IMR-90 (cell line): ENCODE data around the gene INTS14. TPM values are rescaled to one million over a fixed set of nuclear protein-coding genes. Genes with fewer than 3 reads are reported as not detected.

Source experiments
- ATAC-seq: fragments of 200-7000 bp; cut with Tn5 transposase; 2 replicates; pipeline ENCODE4 v1.9.1; 2020; ENCODE audit warnings: low read depth, mild to moderate bottlenecking, moderate library complexity
- BruUV-seq: library from RNA; stranded (reverse); fragments of 400-500 nt; replicated peaks from 2 replicates; lab custom pipeline; 2021; lab: Mats Ljungman, UMichigan
- CTCF ChIA-PET: fragments of 300-600 bp; formaldehyde crosslinking; extraction: SDS; loops from one replicate; lab custom pipeline; 2021; ENCODE audit warnings: antibody characterized with exemption; lab: Yijun Ruan, JAX
- POLR2A ChIA-PET: fragments of 300-600 bp; sonication (Branson Sonifier 250); formaldehyde crosslinking; loops from one replicate; lab custom pipeline; 2022; ENCODE audit warnings: antibody characterized with exemption; ENCODE audit not compliant: unreplicated experiment; lab: Charles Lee
- DNase-seq: peaks from one replicate; pipeline ENCODE4 v3.0.0; 2013
- H2AFZ ChIP-seq: replicated peaks from 2 replicates; pipeline ENCODE3; 2013; ENCODE audit warnings: low read length, mild to moderate bottlenecking; ENCODE audit not compliant: poor library complexity
- H2AK5ac ChIP-seq: 2 replicates; pipeline ENCODE4 v1.6.1; 2013; ENCODE audit warnings: low read depth, low read length, inconsistent platforms
- H2AK9ac ChIP-seq: replicated peaks from 2 replicates; pipeline ENCODE3; 2013; ENCODE audit warnings: mild to moderate bottlenecking, low read depth, low read length, moderate library complexity; ENCODE audit not compliant: poor library complexity
- H2BK120ac ChIP-seq: 2 replicates; pipeline ENCODE4 v1.6.1; 2013; ENCODE audit warnings: low read depth, low read length, inconsistent platforms
- H2BK15ac ChIP-seq: 3 replicates; pipeline ENCODE4 v1.6.1; 2013; ENCODE audit warnings: low read depth, low read length, inconsistent platforms
- H2BK20ac ChIP-seq: 2 replicates; pipeline ENCODE4 v1.6.1; 2013; ENCODE audit warnings: low read depth, mild to moderate bottlenecking, inconsistent platforms, low read length, moderate library complexity
- H2BK5ac ChIP-seq: 2 replicates; pipeline ENCODE4 v1.6.1; 2013; ENCODE audit warnings: mild to moderate bottlenecking, low read depth, low read length, inconsistent platforms; ENCODE audit not compliant: poor library complexity, severe bottlenecking
- H3K14ac ChIP-seq: replicated peaks from 2 replicates; pipeline ENCODE4 v1.6.1; 2013; ENCODE audit warnings: low read depth, low read length, inconsistent platforms
- H3K18ac ChIP-seq: 2 replicates; pipeline ENCODE4 v1.6.1; 2013; ENCODE audit warnings: low read depth, low read length, control low read depth
- H3K23ac ChIP-seq: 2 replicates; pipeline ENCODE4 v1.6.1; 2013; ENCODE audit warnings: low read depth, low read length, inconsistent platforms
- H3K27ac ChIP-seq: 2 replicates; pipeline ENCODE4 v1.5.1; 2013; ENCODE audit warnings: mild to moderate bottlenecking, control low read depth, low read length; ENCODE audit not compliant: insufficient read depth
- H3K27me3 ChIP-seq: 2 replicates; pipeline ENCODE4 v1.6.1; 2013; ENCODE audit warnings: low read length; ENCODE audit not compliant: control insufficient read depth, insufficient read depth
- H3K36me3 ChIP-seq: 2 replicates; pipeline ENCODE4 v1.6.1; 2013; ENCODE audit warnings: low read length, mixed read lengths; ENCODE audit not compliant: control insufficient read depth, insufficient read depth
- H3K4ac ChIP-seq: 2 replicates; pipeline ENCODE4 v1.6.1; 2013; ENCODE audit warnings: low read depth, low read length, inconsistent platforms
- H3K4me1 ChIP-seq: 2 replicates; pipeline ENCODE4 v1.6.1; 2013; ENCODE audit warnings: low read length, mixed read lengths; ENCODE audit not compliant: control insufficient read depth, insufficient read depth
- H3K4me2 ChIP-seq: 2 replicates; pipeline ENCODE4 v1.6.1; 2013; ENCODE audit warnings: low read depth, mild to moderate bottlenecking, control low read depth, low read length, moderate library complexity
- H3K4me3 ChIP-seq: 2 replicates; pipeline ENCODE4 v1.5.1; 2013; ENCODE audit warnings: low read depth, mild to moderate bottlenecking, control low read depth, low read length, moderate library complexity; ENCODE audit not compliant: insufficient read depth
- H3K56ac ChIP-seq: 2 replicates; pipeline ENCODE4 v1.6.1; 2013; ENCODE audit warnings: low read length, inconsistent platforms; ENCODE audit not compliant: insufficient read depth; ENCODE audit errors: extremely low read depth
- H3K79me1 ChIP-seq, 2 experiments: 2 replicates each; pipeline ENCODE4 v1.6.1; 2013; ENCODE audit warnings: low read length in 2 of 2, inconsistent platforms in 1 of 2, low read depth in 1 of 2
- H3K9ac ChIP-seq: 2 replicates; pipeline ENCODE4 v1.6.1; 2013; ENCODE audit warnings: low read depth, low read length, control low read depth
- H3K9me1 ChIP-seq: 2 replicates; pipeline ENCODE4 v1.6.1; 2013; ENCODE audit warnings: low read length, inconsistent platforms; ENCODE audit not compliant: insufficient read depth
- H3K9me3 ChIP-seq: 2 replicates; pipeline ENCODE4 v1.6.1; 2013; ENCODE audit warnings: low read length; ENCODE audit not compliant: control insufficient read depth, insufficient read depth
- H4K20me1 ChIP-seq: 2 replicates; pipeline ENCODE4 v1.6.1; 2013; ENCODE audit warnings: low read length, inconsistent platforms; ENCODE audit not compliant: insufficient read depth
- H4K5ac ChIP-seq: 2 replicates; pipeline ENCODE4 v1.6.1; 2013; ENCODE audit warnings: mild to moderate bottlenecking, low read depth, low read length, control low read depth
- H4K8ac ChIP-seq, 2 experiments: 2 replicates each; pipeline ENCODE4 v1.6.1; 2013; ENCODE audit warnings: low read depth in 2 of 2, low read length in 2 of 2, control low read depth in 1 of 2, inconsistent platforms in 1 of 2
- H4K91ac ChIP-seq: 2 replicates; pipeline ENCODE4 v1.6.1; 2013; ENCODE audit warnings: low read depth, low read length, inconsistent platforms; ENCODE audit not compliant: insufficient read depth
- BHLHE40 ChIP-seq: fragments of 150-350 bp; IDR thresholded peaks from 2 replicates; pipeline ENCODE4 v1.6.1; 2016; ENCODE audit warnings: mild to moderate bottlenecking, low read depth, low read length
- CTCF ChIP-seq: conservative IDR thresholded peaks from 2 replicates; pipeline ENCODE4 v1.5.1; 2012; ENCODE audit warnings: mild to moderate bottlenecking, low read depth, low read length, improper control_type of control experiment
- ELK1 ChIP-seq: fragments of 150-350 bp; IDR thresholded peaks from 2 replicates; pipeline ENCODE4 v1.6.1; 2016; ENCODE audit warnings: low read depth, mild to moderate bottlenecking, low read length, moderate library complexity, borderline replicate concordance
- FOS ChIP-seq: fragments of 150-350 bp; IDR thresholded peaks from 2 replicates; pipeline ENCODE4 v1.6.1; 2016; ENCODE audit warnings: low read depth, low read length
- MAZ ChIP-seq: IDR thresholded peaks from 2 replicates; pipeline ENCODE4 v1.6.1; 2012; ENCODE audit warnings: low read depth, mild to moderate bottlenecking, low read length, improper control_type of control experiment, moderate library complexity, borderline replicate concordance
- MXI1 ChIP-seq: IDR thresholded peaks from 2 replicates; pipeline ENCODE4 v1.6.1; 2012; ENCODE audit warnings: low read depth, mild to moderate bottlenecking, low read length, moderate library complexity, borderline replicate concordance
- NFE2L2 ChIP-seq: fragments of 150-350 bp; IDR thresholded peaks from 2 replicates; pipeline ENCODE4 v1.6.1; 2016; ENCODE audit warnings: low read depth, mild to moderate bottlenecking, low read length
- RCOR1 ChIP-seq: IDR thresholded peaks from 2 replicates; pipeline ENCODE4 v1.6.1; 2012; ENCODE audit warnings: mild to moderate bottlenecking, low read length, improper control_type of control experiment; ENCODE audit not compliant: insufficient replicate concordance
- whole genome bisulfite sequencing, 2 experiments: methylation state at CpG; one replicate each; pipeline versions ENCODE4 v1.1.5 to v1.1.7; 2013; ENCODE audit warnings: missing lambda C conversion rate in 2 of 2; ENCODE audit not compliant: insufficient read length in 1 of 2; ENCODE audit errors: extremely low coverage in 2 of 2; 5-methylcytosine and 5-hydroxymethylcytosine counted together
- dilution Hi-C: fragments of 300-500 bp; cut with HindIII; formaldehyde crosslinking; loops from one replicate; pipeline ENCODE4 v1.14.3; 2018; ENCODE audit warnings: low sequenced_read_pairs; ENCODE audit not compliant: unreplicated experiment
- in situ Hi-C: fragments of 300-500 bp; cut with MboI; formaldehyde crosslinking; loops from 3 replicates; pipeline ENCODE4 v1.14.3; 2019; ENCODE audit warnings: low sequenced_read_pairs, inconsistent platforms, mixed read lengths
- intact Hi-C: fragments of 100-400 bp; cut with micrococcal nuclease; formaldehyde crosslinking; loops from 2 replicates; pipeline ENCODE4 v1.10.0; 2022
- polyA plus RNA-seq, 3 experiments: library from polyadenylated mRNA; depleted of rRNA; stranded (reverse); fragments of >200 nt; gene quantifications; 2 replicates each; pipeline ENCODE4 v1.2.3, GENCODE V29; 2012; ENCODE audit warnings: low replicate concordance in 1 of 3
- total RNA-seq: library from RNA; depleted of rRNA; stranded (reverse); fragments of >200 nt; gene quantifications from 2 replicates; pipeline ENCODE4 v1.2.3, GENCODE V29; 2012

Gene INTS14
- total and polyA plus RNA-seq, 2 of the 4 experiments (the other 2 are of a cell fraction) = 22.9 to 39.5 TPM

DNA sequence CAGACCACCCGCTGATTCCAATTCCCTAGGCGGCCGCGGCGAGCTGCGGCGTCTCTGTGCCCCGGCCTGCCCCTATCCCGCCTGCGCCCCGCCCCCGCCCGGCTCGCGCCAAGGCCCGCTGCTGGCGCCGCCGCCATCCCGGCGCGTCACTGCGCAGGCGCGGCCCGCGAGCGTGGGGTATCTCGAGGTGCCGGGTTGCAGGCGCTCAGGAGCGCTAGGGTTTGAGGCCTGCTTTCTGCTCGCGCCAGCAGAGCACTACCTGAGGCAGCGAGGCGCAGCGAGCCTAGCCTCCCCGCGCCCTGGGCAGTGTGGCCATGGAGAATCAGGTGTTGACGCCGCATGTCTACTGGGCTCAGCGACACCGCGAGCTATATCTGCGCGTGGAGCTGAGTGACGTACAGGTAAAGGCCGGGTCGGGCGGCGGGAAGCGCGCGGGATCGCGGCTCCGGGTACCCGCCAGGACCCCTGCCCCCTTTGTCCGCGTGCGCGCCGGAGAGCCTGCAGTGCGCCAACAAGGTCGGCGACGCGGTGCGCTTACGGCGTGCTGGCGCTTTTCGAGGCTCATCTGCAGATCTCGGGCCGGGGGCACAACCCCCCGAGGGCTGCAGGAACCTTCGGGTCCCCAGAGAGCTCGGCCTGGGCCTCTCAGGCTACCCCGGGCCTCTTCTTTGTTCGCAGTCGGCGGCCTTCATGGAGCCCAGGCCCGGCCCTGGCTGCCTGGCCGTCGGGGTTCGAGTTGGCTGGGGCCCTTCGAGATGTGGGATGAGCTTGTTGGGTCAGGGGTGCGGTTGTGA lies 80.4 kb downstream of the INTS14 start, which contains the start of gene HACD3:
Gene HACD3, plus strand, starts transcription at position 146 of the 794 bp plus-strand sequence. Its CDS starts 169 bp downstream, at position 315.
- intact Hi-C loops = loop anchor here (2.0 kb wide), 1 partner anchor 14 kb away; the partner anchor contains the start of gene DPP8
- peak within 1 kb of the TSS; percentile 48 for H3K18ac ChIP-seq

More for the DNA sequence above, 80.4 kb downstream of the INTS14 start, which contains the start of gene HACD3:
- DNase-seq (peak; percentile 69), ATAC-seq (peak; percentile 93)
- H2BK120ac ChIP-seq = peak within 1 kb of the TSS; percentile 38
- H3K56ac ChIP-seq = peak within 1 kb of the TSS; percentile 63
- H3K4me3 ChIP-seq = peak within 1 kb of the TSS; percentile 63
- H2BK5ac ChIP-seq = peak within 1 kb of the TSS; percentile 57
- H2AK5ac ChIP-seq = peak within 1 kb of the TSS; percentile 83; the same call in 1 of the 2 replicates
- H3K27me3 ChIP-seq = no peaks in the 10 kb centered on the region
- TF ChIP-seq BHLHE40 (no peak), ELK1 (no peak), MAZ (peak; percentile 51; the same call in 1 of the 2 replicates), CTCF (no peak), NFE2L2 (peak; percentile 7; the same call in 1 of the 2 replicates), MXI1 (peak; percentile 32; the same call in 1 of the 2 replicates), FOS (no peak), RCOR1 (no peak)
- peaks cover 11% of the 10 kb centered on the region for H3K4me1 ChIP-seq
- H3K23ac ChIP-seq = peak within 1 kb of the TSS; percentile 97
- no peaks in the 10 kb centered on the region for H3K9me3 ChIP-seq
- H4K20me1 ChIP-seq = peaks cover 33% of the 10 kb centered on the region
- peaks cover 19% of the 10 kb centered on the region for H3K9me1 ChIP-seq
- H3K14ac ChIP-seq = peak within 1 kb of the TSS; percentile 94
- H4K8ac ChIP-seq = peak within 1 kb of the TSS; percentile 86 to 90
- peaks cover 19 to 44% of the 10 kb centered on the region in 2 experiments for H3K79me1 ChIP-seq
- in situ Hi-C loops = no loop called here
- ChIA-PET CTCF (interaction anchor here (0.6 to 1.6 kb wide), 2 partner anchors 14 to 1251 kb away, joined by 3 to 4 read pairs; no protein-coding TSS in a partner anchor), POLR2A (interaction anchor here (0.6 kb wide), 1 partner anchor 18 kb away, joined by 4 read pairs; no protein-coding TSS in a partner anchor)
- 1% methylated on average over 54 of the region's 88 CpGs; no CpG with 5 or more reads in 1 of the 2 experiments for WGBS, 2 experiments
- peak within 1 kb of the TSS; percentile 89 for H3K4me2 ChIP-seq
- peak within 1 kb of the TSS; percentile 73 for H2AK9ac ChIP-seq
- peak within 1 kb of the TSS; percentile 98 for H2AFZ ChIP-seq
- peak within 1 kb of the TSS; percentile 82 for H3K4ac ChIP-seq
- peak within 1 kb of the TSS; percentile 74 for H4K5ac ChIP-seq
- H2BK20ac ChIP-seq = peak within 1 kb of the TSS; percentile 6; the same call in 1 of the 2 replicates
- H3K27ac ChIP-seq = peak within 1 kb of the TSS; percentile 78
- BruUV-seq = no TSS peak
- dilution Hi-C loops = no loop called here
- H4K91ac ChIP-seq = peak within 1 kb of the TSS; percentile 69
- H3K9ac ChIP-seq = peak within 1 kb of the TSS; percentile 89
- H2BK15ac ChIP-seq = peak within 1 kb of the TSS; percentile 51; the same call in 2 of the 3 replicates
- peaks cover 2% of the 10 kb centered on the region; the same call in 1 of the 2 replicates for H3K36me3 ChIP-seq
